GM18951 (cell line): ENCODE data around the gene PTPRF.

Experiments
- POLR2A ChIP-seq: IDR thresholded peaks from 4 replicates; pipeline ENCODE4 v1.6.1; 2011; ENCODE audit warnings: mild to moderate bottlenecking; ENCODE audit not compliant: insufficient read length, insufficient read depth; ENCODE audit errors: extremely low read depth
- in situ Hi-C: fragments of 300-500 bp; cut with MboI; formaldehyde crosslinking; loops from one replicate; pipeline ENCODE4 v1.12.0; 2022; ENCODE audit warnings: low sequenced_read_pairs, mixed read lengths, inconsistent platforms; ENCODE audit not compliant: unreplicated experiment

Gene PTPRF

GRCh38 chr1:43669878-43670277 is 139.2 kb downstream of the PTPRF start:
- no peak for TF ChIP-seq POLR2A
- in situ Hi-C loops: no loop called here

- in situ Hi-C loops: no loop called here
- no peak for TF ChIP-seq POLR2A
These were observed 140.5 kb downstream of the PTPRF start for GRCh38 chr1:43671193-43671592.

GRCh38 chr1:43671626-43672330 is 141.1 kb downstream of the PTPRF start:
- in situ Hi-C loops: no loop called here
- TF ChIP-seq POLR2A: no peak

- TF ChIP-seq POLR2A: no peak
- in situ Hi-C loops: no loop called here
These were observed 142.6 kb downstream of the PTPRF start for GRCh38 chr1:43673261-43673660.
